GM19467 (cell line): ENCODE measurements around the gene MAST3.

Source experiments
- ATAC-seq: cut with Tn5 transposase; IDR thresholded peaks from one replicate; pipeline ENCODE4 v1.9.1; 2021; ENCODE audit warnings: mild to moderate bottlenecking, moderate library complexity; ENCODE audit not compliant: unreplicated experiment

The MAST3 gene

DNA sequence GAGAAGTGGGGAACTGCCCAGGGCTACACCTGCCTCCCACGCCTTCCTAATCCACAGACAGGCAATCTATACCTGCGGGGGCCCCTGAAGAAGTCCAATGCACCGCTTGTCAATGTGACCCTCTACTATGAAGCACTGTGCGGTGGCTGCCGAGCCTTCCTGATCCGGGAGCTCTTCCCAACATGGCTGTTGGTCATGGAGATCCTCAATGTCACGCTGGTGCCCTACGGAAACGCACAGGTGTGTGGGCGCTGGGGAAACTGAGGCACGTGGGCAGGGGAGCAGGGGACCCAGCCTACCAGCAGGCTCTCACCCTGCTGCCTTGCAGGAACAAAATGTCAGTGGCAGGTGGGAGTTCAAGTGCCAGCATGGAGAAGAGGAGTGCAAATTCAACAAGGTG, 77.4 kb downstream of the MAST3 start:
- no peak for ATAC-seq

DNA sequence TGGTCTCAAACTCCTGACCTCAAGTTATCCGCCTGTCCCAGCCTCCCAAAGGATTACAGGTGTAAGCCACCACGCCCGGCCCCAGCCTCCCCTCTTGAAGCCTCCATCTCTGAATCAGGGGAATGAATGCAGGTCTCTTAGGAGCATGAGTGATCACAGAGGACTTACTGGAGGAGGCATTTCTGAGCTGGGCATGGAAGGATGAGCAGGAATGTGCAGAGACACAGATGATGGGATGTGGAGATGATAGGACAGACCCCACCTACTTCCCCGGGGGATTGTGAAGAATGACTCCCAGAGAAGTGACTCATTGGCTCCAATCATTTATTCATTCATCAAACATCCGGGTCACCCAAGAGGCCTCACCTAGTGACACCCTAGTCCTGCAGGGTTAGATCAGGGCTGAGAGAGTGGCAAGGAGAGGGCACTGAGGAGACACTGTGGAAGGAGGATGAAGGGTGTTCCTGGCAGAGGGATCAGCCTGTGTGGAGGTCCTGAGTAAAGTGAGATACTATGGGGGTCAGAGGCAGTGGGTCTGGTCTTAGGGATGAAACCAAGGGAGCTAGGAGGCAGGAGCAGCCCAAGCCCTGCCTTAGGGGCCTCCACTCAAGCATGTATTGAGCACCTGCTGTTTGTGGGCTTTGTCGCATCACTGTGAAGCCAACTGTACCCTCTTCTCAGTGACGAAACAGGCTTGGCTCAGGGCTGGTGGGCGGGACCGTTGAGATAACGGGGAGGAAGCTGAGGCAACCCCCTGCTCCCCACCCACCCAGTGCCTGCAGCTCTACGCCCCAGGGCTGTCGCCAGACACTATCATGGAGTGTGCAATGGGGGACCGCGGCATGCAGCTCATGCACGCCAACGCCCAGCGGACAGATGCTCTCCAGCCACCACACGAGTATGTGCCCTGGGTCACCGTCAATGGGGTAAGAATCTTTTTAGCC, 79.1 kb downstream of the MAST3 start:
- ATAC-seq, result no peak

DNA sequence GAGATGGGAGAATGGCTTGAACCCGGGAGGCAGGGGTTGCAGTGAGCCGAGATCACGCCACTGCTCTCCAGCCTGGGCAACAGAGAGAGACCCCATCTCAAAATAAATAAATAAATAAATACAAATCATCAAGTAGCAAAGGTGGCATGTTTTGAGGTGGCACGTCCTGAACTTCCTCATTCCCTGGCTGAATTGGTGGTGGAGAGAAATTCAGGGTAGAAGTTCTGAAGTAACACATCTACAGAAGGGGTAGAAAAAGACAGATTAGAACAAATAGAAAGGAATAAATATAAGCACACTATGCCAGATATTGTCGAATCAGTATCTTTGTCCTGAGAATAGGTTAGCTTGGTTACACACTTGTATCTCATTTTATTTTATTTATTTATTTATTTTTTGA, 82.4 kb downstream of the MAST3 start:
- no peak for ATAC-seq

DNA sequence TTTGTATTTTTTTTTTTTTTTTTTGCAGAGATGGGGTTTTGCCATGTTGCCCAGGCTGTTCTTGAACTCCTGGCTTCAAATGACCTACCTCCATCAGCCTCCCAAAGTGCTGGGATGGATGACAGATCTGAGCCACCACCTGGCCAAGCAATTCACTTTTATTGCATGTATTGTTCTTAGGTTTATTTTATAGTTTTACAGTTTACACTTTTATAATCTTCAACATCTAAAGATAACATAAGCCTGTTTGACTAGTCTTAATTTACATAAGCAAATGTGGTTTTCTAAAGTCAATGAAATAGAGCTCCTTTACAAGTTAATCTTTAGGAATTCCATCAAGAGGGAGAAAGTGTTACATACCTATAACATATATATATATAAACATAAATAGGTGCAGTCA, 86.0 kb downstream of the MAST3 start:
- no peak for ATAC-seq

DNA sequence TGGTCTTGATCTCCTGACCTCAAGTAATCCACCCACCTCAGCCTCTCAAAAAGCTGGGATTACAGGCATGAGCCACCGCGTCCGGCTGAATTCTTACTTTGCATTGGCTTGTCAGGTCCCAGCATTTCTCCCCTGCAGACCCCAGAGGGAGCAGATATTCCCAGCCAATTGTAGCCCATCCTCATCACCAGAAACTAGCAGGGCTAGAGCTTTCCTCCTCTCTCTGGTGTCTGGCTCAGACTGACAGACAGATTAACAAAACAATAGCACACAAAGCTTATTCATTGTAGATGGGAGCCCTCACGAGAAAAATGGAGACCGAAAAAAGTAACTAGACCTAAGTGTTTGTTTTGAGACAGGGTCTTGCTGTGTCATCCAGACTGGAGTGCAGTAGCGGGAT, 88.0 kb downstream of the MAST3 start:
- no peak for ATAC-seq

DNA sequence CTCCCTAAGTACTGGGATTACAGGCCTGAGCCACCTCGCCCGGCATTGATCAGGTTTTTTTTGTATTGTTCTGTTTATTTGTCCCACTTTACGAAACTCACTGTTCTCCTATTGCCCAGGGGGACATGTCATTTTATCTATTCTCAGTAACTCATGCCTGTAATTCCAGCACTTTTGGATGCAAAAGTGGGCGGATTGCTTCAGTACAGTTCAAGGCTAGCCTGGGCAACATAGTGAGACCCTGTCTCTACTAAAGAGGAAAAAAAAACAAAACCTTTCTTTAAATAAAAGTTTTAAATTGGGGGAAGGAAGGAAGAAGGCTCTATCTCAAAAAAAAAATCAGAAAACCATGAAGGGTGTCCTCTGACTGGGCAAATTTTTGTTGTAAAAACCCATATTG, 92.7 kb downstream of the MAST3 start:
- no peak for ATAC-seq

DNA sequence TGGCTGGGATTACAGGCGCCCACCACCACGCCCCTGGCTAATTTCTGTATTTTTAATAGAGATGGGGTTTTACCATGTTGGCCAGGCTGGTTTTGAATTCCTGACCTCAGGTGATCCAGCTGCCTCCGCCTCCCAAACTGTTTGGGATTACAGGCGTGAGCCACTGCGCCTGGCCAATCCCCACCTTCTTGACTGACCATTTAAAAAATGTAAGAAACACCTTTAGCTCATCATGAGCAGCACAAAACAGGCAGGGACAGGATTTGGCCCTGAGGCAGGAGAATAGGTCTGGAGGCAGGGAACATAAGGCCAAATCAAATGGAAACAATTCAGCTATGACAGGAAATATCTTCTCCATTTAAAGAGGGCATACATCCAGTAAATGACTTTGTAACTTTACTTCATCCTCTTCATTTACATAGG, 94.1 kb downstream of the MAST3 start:
- no peak for ATAC-seq

DNA sequence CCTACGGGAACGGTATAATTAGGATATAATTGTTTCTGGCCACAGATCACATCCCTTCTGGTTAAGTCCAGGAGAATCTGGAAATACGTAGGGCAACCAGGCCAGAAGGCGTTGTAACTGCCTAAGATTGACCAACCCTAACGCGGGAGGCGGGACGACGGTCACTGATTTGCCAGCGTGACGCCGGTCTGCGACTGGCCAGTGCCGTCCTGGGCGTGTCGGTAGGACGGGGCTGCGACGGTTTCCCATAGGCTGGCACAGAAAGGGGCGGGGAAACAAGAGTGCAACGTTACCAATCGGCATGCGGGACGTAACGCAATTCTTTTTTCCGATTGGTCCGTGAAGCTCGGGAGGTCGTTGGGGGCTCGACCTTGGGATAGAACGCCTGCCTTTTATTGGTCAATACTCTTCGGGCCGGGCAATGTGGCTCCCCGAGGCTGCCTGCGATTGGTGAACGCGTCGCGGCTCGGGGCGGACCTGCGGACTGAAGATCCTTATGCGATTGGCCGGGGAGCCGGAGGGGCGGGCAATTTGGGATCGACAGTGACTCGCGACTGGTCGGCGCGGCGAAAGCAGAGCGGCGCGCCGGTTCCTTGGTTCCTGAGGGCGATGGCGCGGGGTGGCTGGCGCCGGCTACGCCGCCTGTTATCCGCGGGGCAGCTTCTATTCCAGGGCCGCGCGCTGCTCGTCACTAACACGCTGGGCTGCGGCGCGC, 95.3 kb downstream of the MAST3 start, which contains the start of gene MPV17L2:
Gene MPV17L2 (plus strand): TSS at position 546 of the 715 bp plus-strand sequence. CDS start 64 bp downstream, at position 610.
- ATAC-seq, result peak; percentile 82

DNA sequence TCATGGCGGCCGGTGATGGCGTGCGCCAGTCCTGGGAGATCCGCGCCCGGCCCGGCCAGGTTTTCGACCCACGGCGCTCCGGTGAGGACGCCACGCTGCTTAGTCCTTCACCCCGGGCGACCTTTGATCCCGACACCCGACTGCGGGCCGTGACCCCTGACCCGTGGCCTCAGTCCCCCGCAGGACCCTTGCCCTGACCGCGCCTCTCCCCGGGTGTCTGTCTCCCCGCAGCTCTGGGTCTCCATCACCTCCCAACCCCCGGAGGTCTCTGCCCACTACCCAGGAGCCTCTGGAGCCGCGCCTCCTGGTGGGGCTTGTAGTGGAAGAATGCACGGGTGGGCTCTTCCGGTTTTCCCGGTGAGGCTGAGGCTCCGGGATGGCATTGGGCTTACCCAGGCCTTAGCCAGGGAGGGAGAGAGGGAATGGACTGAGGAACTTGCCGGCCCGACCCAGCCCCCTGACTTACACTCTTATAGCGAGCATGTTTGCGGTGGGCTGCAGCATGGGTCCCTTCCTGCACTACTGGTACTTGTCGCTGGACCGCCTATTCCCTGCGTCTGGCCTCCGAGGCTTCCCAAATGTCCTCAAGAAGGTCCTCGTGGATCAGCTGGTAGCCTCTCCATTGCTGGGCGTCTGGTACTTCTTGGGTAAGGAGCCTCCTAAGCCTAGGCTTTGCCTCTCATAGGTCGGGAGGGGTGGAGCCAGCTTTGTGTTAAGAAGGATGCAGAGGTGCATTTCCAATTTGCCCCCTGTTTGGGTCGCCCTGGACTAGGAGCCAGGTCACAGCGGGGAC, 96.0 kb downstream of the MAST3 start:
- ATAC-seq, result no peak

DNA sequence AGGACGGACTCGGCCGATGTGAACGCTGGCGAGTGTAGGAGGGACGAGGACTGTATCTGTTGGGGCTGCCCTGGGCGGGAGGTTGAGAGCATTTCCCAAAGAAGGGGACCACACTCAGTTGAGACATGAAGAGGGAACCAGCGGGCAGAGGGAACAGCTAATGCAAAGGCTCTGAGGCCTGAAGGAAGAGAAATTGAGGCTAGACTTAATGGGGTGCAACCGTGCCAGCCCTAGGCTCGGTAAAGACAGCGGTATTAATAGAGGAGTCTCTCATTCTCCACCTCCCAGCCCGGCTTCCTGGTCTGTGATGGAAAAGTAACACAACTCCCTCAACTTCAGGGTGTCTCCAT, 96.6 kb downstream of the MAST3 start:
- ATAC-seq, result no peak

DNA sequence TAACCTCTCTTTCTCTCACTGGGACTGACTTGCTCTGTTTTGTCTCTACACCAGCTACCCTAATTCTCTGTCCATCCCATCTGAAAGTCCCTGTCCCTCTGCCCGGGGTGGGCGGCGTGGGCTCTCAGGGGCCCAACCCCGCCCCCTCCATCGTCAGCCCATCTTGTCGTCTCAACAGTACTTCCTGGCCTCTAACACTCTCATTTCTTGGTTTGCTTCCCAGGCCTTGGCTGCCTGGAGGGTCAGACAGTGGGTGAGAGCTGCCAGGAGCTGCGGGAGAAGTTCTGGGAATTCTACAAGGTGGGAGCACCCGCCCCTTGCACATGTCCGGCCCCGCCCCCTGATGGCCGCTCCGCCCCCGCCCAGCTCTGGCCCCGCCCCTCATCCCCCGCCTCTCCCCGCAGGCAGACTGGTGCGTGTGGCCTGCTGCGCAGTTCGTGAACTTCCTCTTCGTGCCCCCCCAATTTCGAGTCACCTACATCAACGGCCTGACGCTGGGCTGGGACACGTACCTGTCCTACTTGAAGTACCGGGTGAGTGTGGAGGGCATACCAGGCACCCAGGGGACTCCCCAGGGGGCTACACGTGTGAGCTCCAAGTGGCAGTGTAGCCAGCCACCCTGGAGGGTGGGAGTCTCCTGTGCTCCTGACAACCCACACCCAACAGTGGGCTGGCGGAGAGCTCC, 97.1 kb downstream of the MAST3 start:
- ATAC-seq, result no peak

DNA sequence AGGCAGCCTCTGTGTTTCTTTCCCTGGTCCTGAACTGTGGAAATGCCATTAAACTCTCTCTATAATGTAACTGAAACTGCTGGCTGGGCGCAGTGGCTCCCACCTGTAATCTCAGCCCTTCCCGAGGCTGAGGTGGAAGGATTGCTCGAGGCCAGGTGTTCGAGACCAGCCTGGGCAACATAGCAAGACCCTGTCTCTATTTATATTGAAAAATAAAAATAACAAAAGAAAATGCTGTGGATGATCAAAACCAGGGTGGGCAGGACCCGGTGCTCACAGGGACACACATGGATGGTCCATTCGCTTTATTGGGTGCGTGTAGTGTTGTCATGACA, 98.9 kb downstream of the MAST3 start:
- no peak for ATAC-seq

DNA sequence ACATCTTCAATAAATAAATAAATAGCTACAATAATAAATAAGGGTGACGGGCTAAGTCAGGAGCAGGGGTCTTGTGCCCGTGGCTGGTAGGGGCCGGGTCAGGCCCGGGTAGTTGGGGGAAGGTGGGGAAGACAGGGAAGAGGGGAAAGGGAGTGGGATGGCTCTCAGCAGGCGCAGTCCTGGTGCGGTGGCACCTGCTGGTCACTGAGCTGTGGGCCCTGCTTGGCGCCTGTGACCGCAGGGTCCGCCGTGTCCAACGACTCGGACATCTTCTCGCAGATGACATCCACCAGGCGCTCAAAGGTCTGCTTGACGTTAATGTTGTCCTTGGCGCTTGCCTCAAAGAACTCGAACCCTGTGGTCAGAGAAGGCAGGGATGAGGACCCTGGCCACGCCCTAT, 99.7 kb downstream of the MAST3 start:
- no peak for ATAC-seq

DNA sequence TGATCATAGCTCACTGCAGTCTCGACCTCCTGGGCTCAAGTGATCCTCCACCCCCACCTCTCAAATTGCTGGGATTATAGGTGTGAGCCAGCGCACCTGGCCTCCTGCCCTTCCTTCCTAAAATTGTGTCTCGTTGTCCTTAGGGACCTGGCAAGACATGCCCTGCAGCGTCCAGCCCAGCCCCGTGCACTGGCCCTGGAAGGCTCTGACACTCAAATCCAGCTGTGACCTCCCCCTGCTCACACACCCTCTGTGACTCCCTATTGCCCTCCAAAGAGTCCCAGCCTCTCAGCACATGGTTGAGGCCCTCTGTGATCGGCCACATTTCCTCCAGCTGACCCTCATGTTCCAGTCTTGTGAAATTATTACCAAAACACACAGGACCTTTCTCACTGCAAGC, 100.4 kb downstream of the MAST3 start:
- ATAC-seq, result no peak

DNA sequence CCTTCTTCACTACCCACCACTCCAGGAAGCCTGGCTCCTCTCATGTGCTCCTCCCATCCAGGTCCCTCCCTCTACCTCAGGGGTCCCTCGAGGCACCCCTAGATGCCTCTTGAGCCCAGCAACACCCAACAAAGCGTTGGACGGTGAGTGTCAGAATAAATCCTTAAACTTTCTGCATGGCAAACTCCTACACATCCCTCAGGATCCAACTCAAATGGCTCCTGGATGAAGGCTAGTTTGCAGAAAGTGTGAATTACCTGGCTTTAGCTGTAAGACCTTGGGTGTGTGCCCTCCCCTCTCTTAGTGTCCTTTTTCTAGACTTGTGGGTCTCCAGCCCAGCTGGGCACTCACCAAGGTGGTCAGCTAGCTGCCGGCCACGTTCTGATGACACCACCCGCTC, 100.8 kb downstream of the MAST3 start:
- no peak for ATAC-seq
